ENCODE measurements around the gene ZNF626. TPM values are rescaled to one million over a fixed set of nuclear protein-coding genes. Genes with fewer than 3 reads are reported as not detected.
"Not testable (repeated sequence)": the region's sequence is repeated elsewhere in the genome, so short reads cannot be mapped to it uniquely, and the experiment has no call there.

ZNF626 gene
- total RNA-seq, 1 experiment from 2014 or later, result not detected

DNA sequence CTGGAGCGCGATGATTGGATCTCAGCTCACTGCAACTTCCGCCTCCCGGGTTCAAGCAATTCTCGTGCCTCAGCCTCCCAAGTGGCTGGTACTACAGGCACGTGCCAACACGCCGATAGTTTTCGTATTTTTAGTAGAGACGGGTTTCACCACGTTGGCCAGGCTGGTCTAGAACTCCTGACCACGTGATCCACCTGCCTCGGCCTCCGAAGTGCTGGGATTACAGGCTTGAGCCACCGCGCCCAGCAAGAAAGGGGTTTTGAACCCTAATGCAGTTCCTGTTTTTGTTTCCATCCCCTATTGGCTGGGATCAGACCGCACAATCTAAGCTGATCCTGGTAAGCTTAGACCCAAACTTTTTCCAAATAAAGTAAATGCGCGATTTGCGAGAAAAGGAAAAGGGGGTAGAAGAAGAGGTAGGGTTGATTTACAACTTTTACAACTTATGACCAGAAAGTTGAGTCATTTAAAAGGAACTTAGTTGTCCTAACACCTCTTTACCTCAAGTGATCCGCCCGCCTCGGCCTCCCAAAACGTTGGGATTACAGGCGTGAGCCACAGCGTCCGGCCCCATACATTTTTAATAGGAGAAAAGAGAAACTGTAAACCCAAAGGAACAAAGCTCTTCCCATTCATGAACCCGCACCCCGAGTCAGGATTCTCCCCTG lies 764 bp downstream of the ZNF626 start:
- BruUV-seq (replicated peaks), result no TSS peak
- no peak overlapping the region for H3K4me3 ChIP-seq (ENCODE audit: low read depth, low read length)
- Mint-ChIP-seq H3K4me3 (ENCODE audit: unreplicated experiment) (no peak overlapping the region), H3K4me1 (ENCODE audit: low read depth, unreplicated experiment) (no peaks in the 10 kb centered on the region), H3K9me3 (ENCODE audit: unreplicated experiment) (peaks cover 9% of the 10 kb centered on the region), H3K27me3 (ENCODE audit: insufficient read depth, unreplicated experiment) (no peaks in the 10 kb centered on the region), H3K27ac (ENCODE audit: unreplicated experiment) (no peak overlapping the region), H3K36me3 (ENCODE audit: insufficient read depth, unreplicated experiment) (no peaks in the 10 kb centered on the region)
- ChIA-PET POLR2A (no interaction called here), CTCF (no interaction called here)
- no peaks in the 10 kb centered on the region; the same call in 1 of the 2 replicates for H3K9me3 ChIP-seq
- intact Hi-C loops (cut with micrococcal nuclease; ENCODE audit: unreplicated experiment), result no loop called here
- no peaks in the 10 kb centered on the region for H3K36me3 ChIP-seq (ENCODE audit: control insufficient read depth, insufficient read depth, low read length)
- DNase-seq, result no peak
- H3K4me1 ChIP-seq, result no peaks in the 10 kb centered on the region
- TF ChIP-seq, protein P1, sequence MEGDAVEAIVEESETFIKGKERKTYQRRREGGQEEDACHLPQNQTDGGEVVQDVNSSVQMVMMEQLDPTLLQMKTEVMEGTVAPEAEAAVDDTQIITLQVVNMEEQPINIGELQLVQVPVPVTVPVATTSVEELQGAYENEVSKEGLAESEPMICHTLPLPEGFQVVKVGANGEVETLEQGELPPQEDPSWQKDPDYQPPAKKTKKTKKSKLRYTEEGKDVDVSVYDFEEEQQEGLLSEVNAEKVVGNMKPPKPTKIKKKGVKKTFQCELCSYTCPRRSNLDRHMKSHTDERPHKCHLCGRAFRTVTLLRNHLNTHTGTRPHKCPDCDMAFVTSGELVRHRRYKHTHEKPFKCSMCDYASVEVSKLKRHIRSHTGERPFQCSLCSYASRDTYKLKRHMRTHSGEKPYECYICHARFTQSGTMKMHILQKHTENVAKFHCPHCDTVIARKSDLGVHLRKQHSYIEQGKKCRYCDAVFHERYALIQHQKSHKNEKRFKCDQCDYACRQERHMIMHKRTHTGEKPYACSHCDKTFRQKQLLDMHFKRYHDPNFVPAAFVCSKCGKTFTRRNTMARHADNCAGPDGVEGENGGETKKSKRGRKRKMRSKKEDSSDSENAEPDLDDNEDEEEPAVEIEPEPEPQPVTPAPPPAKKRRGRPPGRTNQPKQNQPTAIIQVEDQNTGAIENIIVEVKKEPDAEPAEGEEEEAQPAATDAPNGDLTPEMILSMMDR (IDR thresholded peaks at IDR 0.05; ENCODE audit: insufficient read depth in 1 of 2, low read depth in 1 of 2, low read length in 1 of 2, severe bottlenecking in 1 of 2, unreplicated experiment in 1 of 2), result no peak
- H3K27me3 ChIP-seq (replicated peaks; ENCODE audit: control insufficient read depth, insufficient read depth, low read length), result no peaks in the 10 kb centered on the region

DNA sequence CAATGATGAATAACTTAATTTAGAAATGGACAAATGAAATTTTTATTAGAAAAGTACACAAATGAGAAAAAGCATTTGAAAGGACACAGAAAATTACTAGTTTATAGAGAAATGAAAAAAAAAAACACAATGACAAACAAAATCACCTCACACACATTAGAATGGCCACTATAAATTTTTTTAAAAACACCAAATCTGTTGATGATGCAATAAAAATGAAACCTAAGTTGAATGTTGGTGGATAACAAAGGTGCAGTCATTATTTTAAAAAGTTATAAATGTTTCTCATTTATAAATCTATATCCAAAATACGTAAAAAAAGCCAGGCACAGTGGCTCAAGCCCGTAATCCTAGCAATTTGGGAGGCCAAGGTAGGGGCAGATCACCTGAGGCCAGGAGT lies 20.8 kb downstream of the ZNF626 start:
- no peaks in the 10 kb centered on the region for H3K27me3 ChIP-seq (replicated peaks; ENCODE audit: control insufficient read depth, insufficient read depth, low read length)
- Mint-ChIP-seq H3K27ac (ENCODE audit: unreplicated experiment) (no peak overlapping the region), H3K36me3 (ENCODE audit: insufficient read depth, unreplicated experiment) (no peaks in the 10 kb centered on the region), H3K4me1 (ENCODE audit: low read depth, unreplicated experiment) (no peaks in the 10 kb centered on the region), H3K9me3 (ENCODE audit: unreplicated experiment) (no peaks in the 10 kb centered on the region), H3K4me3 (ENCODE audit: unreplicated experiment) (no peak overlapping the region), H3K27me3 (ENCODE audit: insufficient read depth, unreplicated experiment) (no peaks in the 10 kb centered on the region)
- H3K36me3 ChIP-seq (ENCODE audit: control insufficient read depth, insufficient read depth, low read length), result no peaks in the 10 kb centered on the region
- no peaks in the 10 kb centered on the region for H3K9me3 ChIP-seq
- TF ChIP-seq, protein P1 (IDR thresholded peaks at IDR 0.05; ENCODE audit: insufficient read depth in 1 of 2, low read depth in 1 of 2, low read length in 1 of 2, severe bottlenecking in 1 of 2, unreplicated experiment in 1 of 2), result no peak
- ChIA-PET CTCF (no interaction called here), POLR2A (no interaction called here)
- no TSS peak for BruUV-seq (replicated peaks)
- H3K4me1 ChIP-seq, result no peaks in the 10 kb centered on the region
- intact Hi-C loops (cut with micrococcal nuclease; ENCODE audit: unreplicated experiment), result no loop called here
- DNase-seq, result no peak
- H3K4me3 ChIP-seq (ENCODE audit: low read depth, low read length), result no peak overlapping the region

DNA sequence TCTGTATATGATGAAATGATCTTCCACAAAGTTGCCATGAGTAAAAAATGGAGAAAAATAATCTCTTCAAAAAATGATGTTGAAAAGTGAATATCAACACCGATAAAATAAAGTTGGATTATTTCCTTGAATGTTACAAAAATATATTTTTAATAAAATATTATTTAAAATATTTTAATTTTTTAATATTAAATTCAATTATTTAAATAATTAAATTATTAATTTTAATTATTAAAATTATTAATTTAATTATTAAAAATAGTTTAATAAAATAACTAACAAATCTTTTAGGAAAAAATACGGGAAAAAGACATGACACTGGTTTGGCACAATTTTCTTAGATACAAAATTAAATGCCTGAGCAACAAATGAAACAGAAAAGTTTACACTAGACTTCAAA lies 21.3 kb downstream of the ZNF626 start:
- DNase-seq, result no peak
- Histone ChIP-seq H3K36me3 (ENCODE audit: control insufficient read depth, insufficient read depth, low read length) (no peaks in the 10 kb centered on the region), H3K4me1 (no peaks in the 10 kb centered on the region), H3K9me3 (no peaks in the 10 kb centered on the region), H3K27me3 (replicated peaks; ENCODE audit: control insufficient read depth, insufficient read depth, low read length) (no peaks in the 10 kb centered on the region), H3K4me3 (ENCODE audit: low read depth, low read length) (no peak overlapping the region)
- intact Hi-C loops (cut with micrococcal nuclease; ENCODE audit: unreplicated experiment), result no loop called here
- H3K27ac Mint-ChIP-seq (ENCODE audit: unreplicated experiment), result no peak overlapping the region
- TF ChIP-seq, protein P1 (IDR thresholded peaks at IDR 0.05; ENCODE audit: insufficient read depth in 1 of 2, low read depth in 1 of 2, low read length in 1 of 2, severe bottlenecking in 1 of 2, unreplicated experiment in 1 of 2), result no peak
- H3K27me3 Mint-ChIP-seq (ENCODE audit: insufficient read depth, unreplicated experiment), result no peaks in the 10 kb centered on the region
- H3K4me3 Mint-ChIP-seq (ENCODE audit: unreplicated experiment), result no peak overlapping the region
- no peaks in the 10 kb centered on the region for H3K36me3 Mint-ChIP-seq (ENCODE audit: insufficient read depth, unreplicated experiment)
- CTCF ChIA-PET, result no interaction called here
- POLR2A ChIA-PET, result no interaction called here
- H3K4me1 Mint-ChIP-seq (ENCODE audit: low read depth, unreplicated experiment), result no peaks in the 10 kb centered on the region
- H3K9me3 Mint-ChIP-seq (ENCODE audit: unreplicated experiment), result no peaks in the 10 kb centered on the region
- no TSS peak for BruUV-seq (replicated peaks)

DNA sequence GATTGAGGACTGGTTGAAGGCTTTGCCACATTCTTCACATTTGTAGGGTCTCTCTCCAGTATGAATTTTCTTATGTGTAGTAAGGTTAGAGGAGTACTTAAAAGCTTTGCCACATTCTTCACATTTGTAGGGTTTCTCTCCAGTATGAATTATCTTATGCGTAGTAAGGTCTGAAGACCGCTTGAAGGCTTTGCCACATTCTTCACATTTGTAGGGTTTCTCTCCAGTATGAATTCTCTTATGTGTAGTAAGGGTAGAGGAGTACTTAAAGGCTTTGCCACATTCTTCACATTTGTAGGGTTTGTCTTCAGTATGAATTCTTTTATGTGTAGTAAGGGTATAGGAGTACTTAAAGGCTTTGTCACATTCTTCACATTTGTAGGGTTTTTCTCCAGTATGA lies 36.8 kb downstream of the ZNF626 start:
- CTCF ChIA-PET; H3K4me3 Mint-ChIP-seq (ENCODE audit: unreplicated experiment); H3K4me1 ChIP-seq; H3K36me3 Mint-ChIP-seq (ENCODE audit: insufficient read depth, unreplicated experiment); intact Hi-C loops (cut with micrococcal nuclease; ENCODE audit: unreplicated experiment); H3K4me1 Mint-ChIP-seq (ENCODE audit: low read depth, unreplicated experiment); H3K9me3 ChIP-seq; DNase-seq; POLR2A ChIA-PET; H3K27ac Mint-ChIP-seq (ENCODE audit: unreplicated experiment); H3K27me3 ChIP-seq (replicated peaks; ENCODE audit: control insufficient read depth, insufficient read depth, low read length); BruUV-seq (replicated peaks); H3K36me3 ChIP-seq (ENCODE audit: control insufficient read depth, insufficient read depth, low read length); H3K4me3 ChIP-seq (ENCODE audit: low read depth, low read length); H3K27me3 Mint-ChIP-seq (ENCODE audit: insufficient read depth, unreplicated experiment): not testable (repeated sequence)
- peaks cover 22% of the 10 kb centered on the region for H3K9me3 Mint-ChIP-seq (ENCODE audit: unreplicated experiment)
